IMR-90 (cell line): Measurements from ENCODE around the gene LECT2. TPM values are rescaled to one million over a fixed set of nuclear protein-coding genes. Genes with fewer than 3 reads are reported as not detected.
A peak's percentile ranks its signal among the peaks of the same experiment; 100 is the strongest.

Experiments
- ATAC-seq: fragments of 200-7000 bp; cut with Tn5 transposase; 2 replicates; pipeline ENCODE4 v1.9.1; 2020; ENCODE audit warnings: low read depth, mild to moderate bottlenecking, moderate library complexity
- BruUV-seq: library from RNA; stranded (reverse); fragments of 400-500 nt; replicated peaks from 2 replicates; lab custom pipeline; 2021; lab: Mats Ljungman, UMichigan
- CTCF ChIA-PET: fragments of 300-600 bp; formaldehyde crosslinking; extraction: SDS; loops from one replicate; lab custom pipeline; 2021; ENCODE audit warnings: antibody characterized with exemption; lab: Yijun Ruan, JAX
- POLR2A ChIA-PET: fragments of 300-600 bp; sonication (Branson Sonifier 250); formaldehyde crosslinking; loops from one replicate; lab custom pipeline; 2022; ENCODE audit warnings: antibody characterized with exemption; ENCODE audit not compliant: unreplicated experiment; lab: Charles Lee
- DNase-seq: peaks from one replicate; pipeline ENCODE4 v3.0.0; 2013
- H2AFZ ChIP-seq: replicated peaks from 2 replicates; pipeline ENCODE3; 2013; ENCODE audit warnings: low read length, mild to moderate bottlenecking; ENCODE audit not compliant: poor library complexity
- H2AK5ac ChIP-seq: 2 replicates; pipeline ENCODE4 v1.6.1; 2013; ENCODE audit warnings: low read depth, low read length, inconsistent platforms
- H2AK9ac ChIP-seq: replicated peaks from 2 replicates; pipeline ENCODE3; 2013; ENCODE audit warnings: mild to moderate bottlenecking, low read depth, low read length, moderate library complexity; ENCODE audit not compliant: poor library complexity
- H2BK120ac ChIP-seq: 2 replicates; pipeline ENCODE4 v1.6.1; 2013; ENCODE audit warnings: low read depth, low read length, inconsistent platforms
- H2BK15ac ChIP-seq: 3 replicates; pipeline ENCODE4 v1.6.1; 2013; ENCODE audit warnings: low read depth, low read length, inconsistent platforms
- H2BK20ac ChIP-seq: 2 replicates; pipeline ENCODE4 v1.6.1; 2013; ENCODE audit warnings: low read depth, mild to moderate bottlenecking, inconsistent platforms, low read length, moderate library complexity
- H2BK5ac ChIP-seq: 2 replicates; pipeline ENCODE4 v1.6.1; 2013; ENCODE audit warnings: mild to moderate bottlenecking, low read depth, low read length, inconsistent platforms; ENCODE audit not compliant: poor library complexity, severe bottlenecking
- H3K14ac ChIP-seq: replicated peaks from 2 replicates; pipeline ENCODE4 v1.6.1; 2013; ENCODE audit warnings: low read depth, low read length, inconsistent platforms
- H3K18ac ChIP-seq: 2 replicates; pipeline ENCODE4 v1.6.1; 2013; ENCODE audit warnings: low read depth, low read length, control low read depth
- H3K23ac ChIP-seq: 2 replicates; pipeline ENCODE4 v1.6.1; 2013; ENCODE audit warnings: low read depth, low read length, inconsistent platforms
- H3K27ac ChIP-seq: 2 replicates; pipeline ENCODE4 v1.5.1; 2013; ENCODE audit warnings: mild to moderate bottlenecking, control low read depth, low read length; ENCODE audit not compliant: insufficient read depth
- H3K27me3 ChIP-seq: 2 replicates; pipeline ENCODE4 v1.6.1; 2013; ENCODE audit warnings: low read length; ENCODE audit not compliant: control insufficient read depth, insufficient read depth
- H3K36me3 ChIP-seq: 2 replicates; pipeline ENCODE4 v1.6.1; 2013; ENCODE audit warnings: low read length, mixed read lengths; ENCODE audit not compliant: control insufficient read depth, insufficient read depth
- H3K4ac ChIP-seq: 2 replicates; pipeline ENCODE4 v1.6.1; 2013; ENCODE audit warnings: low read depth, low read length, inconsistent platforms
- H3K4me1 ChIP-seq: 2 replicates; pipeline ENCODE4 v1.6.1; 2013; ENCODE audit warnings: low read length, mixed read lengths; ENCODE audit not compliant: control insufficient read depth, insufficient read depth
- H3K4me2 ChIP-seq: 2 replicates; pipeline ENCODE4 v1.6.1; 2013; ENCODE audit warnings: low read depth, mild to moderate bottlenecking, control low read depth, low read length, moderate library complexity
- H3K4me3 ChIP-seq: 2 replicates; pipeline ENCODE4 v1.5.1; 2013; ENCODE audit warnings: low read depth, mild to moderate bottlenecking, control low read depth, low read length, moderate library complexity; ENCODE audit not compliant: insufficient read depth
- H3K56ac ChIP-seq: 2 replicates; pipeline ENCODE4 v1.6.1; 2013; ENCODE audit warnings: low read length, inconsistent platforms; ENCODE audit not compliant: insufficient read depth; ENCODE audit errors: extremely low read depth
- H3K79me1 ChIP-seq, 2 experiments: 2 replicates each; pipeline ENCODE4 v1.6.1; 2013; ENCODE audit warnings: low read length in 2 of 2, inconsistent platforms in 1 of 2, low read depth in 1 of 2
- H3K9ac ChIP-seq: 2 replicates; pipeline ENCODE4 v1.6.1; 2013; ENCODE audit warnings: low read depth, low read length, control low read depth
- H3K9me1 ChIP-seq: 2 replicates; pipeline ENCODE4 v1.6.1; 2013; ENCODE audit warnings: low read length, inconsistent platforms; ENCODE audit not compliant: insufficient read depth
- H3K9me3 ChIP-seq: 2 replicates; pipeline ENCODE4 v1.6.1; 2013; ENCODE audit warnings: low read length; ENCODE audit not compliant: control insufficient read depth, insufficient read depth
- H4K20me1 ChIP-seq: 2 replicates; pipeline ENCODE4 v1.6.1; 2013; ENCODE audit warnings: low read length, inconsistent platforms; ENCODE audit not compliant: insufficient read depth
- H4K5ac ChIP-seq: 2 replicates; pipeline ENCODE4 v1.6.1; 2013; ENCODE audit warnings: mild to moderate bottlenecking, low read depth, low read length, control low read depth
- H4K8ac ChIP-seq, 2 experiments: 2 replicates each; pipeline ENCODE4 v1.6.1; 2013; ENCODE audit warnings: low read depth in 2 of 2, low read length in 2 of 2, control low read depth in 1 of 2, inconsistent platforms in 1 of 2
- H4K91ac ChIP-seq: 2 replicates; pipeline ENCODE4 v1.6.1; 2013; ENCODE audit warnings: low read depth, low read length, inconsistent platforms; ENCODE audit not compliant: insufficient read depth
- CEBPB ChIP-seq: IDR thresholded peaks from 2 replicates; pipeline ENCODE4 v1.6.1; 2012; ENCODE audit warnings: low read depth, low read length, improper control_type of control experiment
- MAFK ChIP-seq: IDR thresholded peaks from 2 replicates; pipeline ENCODE4 v1.6.1; 2012; ENCODE audit warnings: low read depth, low read length, improper control_type of control experiment
- WGBS, 2 experiments: methylation state at CpG; one replicate each; pipeline versions ENCODE4 v1.1.5 to v1.1.7; 2013; ENCODE audit warnings: missing lambda C conversion rate in 2 of 2; ENCODE audit not compliant: insufficient read length in 1 of 2; ENCODE audit errors: extremely low coverage in 2 of 2; 5-methylcytosine and 5-hydroxymethylcytosine counted together
- dilution Hi-C: fragments of 300-500 bp; cut with HindIII; formaldehyde crosslinking; loops from one replicate; pipeline ENCODE4 v1.14.3; 2018; ENCODE audit warnings: low sequenced_read_pairs; ENCODE audit not compliant: unreplicated experiment
- in situ Hi-C: fragments of 300-500 bp; cut with MboI; formaldehyde crosslinking; loops from 3 replicates; pipeline ENCODE4 v1.14.3; 2019; ENCODE audit warnings: low sequenced_read_pairs, inconsistent platforms, mixed read lengths
- intact Hi-C: fragments of 100-400 bp; cut with micrococcal nuclease; formaldehyde crosslinking; loops from 2 replicates; pipeline ENCODE4 v1.10.0; 2022
- polyA plus RNA-seq, 3 experiments: library from polyadenylated mRNA; depleted of rRNA; stranded (reverse); fragments of >200 nt; gene quantifications; 2 replicates each; pipeline ENCODE4 v1.2.3, GENCODE V29; 2012; ENCODE audit warnings: low replicate concordance in 1 of 3
- total RNA-seq: library from RNA; depleted of rRNA; stranded (reverse); fragments of >200 nt; gene quantifications from 2 replicates; pipeline ENCODE4 v1.2.3, GENCODE V29; 2012

The LECT2 gene
- total and polyA plus RNA-seq, 2 of the 4 experiments (the other 2 are of a cell fraction), result not detected

- H2AK9ac ChIP-seq, result no peak overlapping the region
- ATAC-seq (no peak), DNase-seq (no peak)
- intact Hi-C loops, result no loop called here
- H3K4me3 ChIP-seq, result no peak overlapping the region
- no peaks in the 10 kb centered on the region for H3K9me1 ChIP-seq
- no peak overlapping the region for H3K4ac ChIP-seq
- H2AFZ ChIP-seq, result no peak overlapping the region
- H2AK5ac ChIP-seq, result no peak overlapping the region
- no peak overlapping the region for H2BK15ac ChIP-seq
- no TSS peak for BruUV-seq
- H3K14ac ChIP-seq, result no peak overlapping the region
- H4K20me1 ChIP-seq, result no peaks in the 10 kb centered on the region
- peaks cover 19% of the 10 kb centered on the region for H3K27me3 ChIP-seq
- no CpG with 5 or more reads among the region's 5 CpGs for WGBS, 2 experiments
- H3K79me1 ChIP-seq, result no peaks in the 10 kb centered on the region
- POLR2A ChIA-PET, result interaction anchor here (1.2 kb wide), 1 partner anchor 94 kb away, joined by 3 read pairs; no protein-coding TSS in a partner anchor
- H2BK120ac ChIP-seq, result no peak overlapping the region
- CTCF ChIA-PET, result interaction anchor here (0.7 kb wide), 1 partner anchor 14 kb away, joined by 3 read pairs; no protein-coding TSS in a partner anchor
- no peak for TF ChIP-seq CEBPB
- peak; percentile 99 for TF ChIP-seq MAFK
- no peak overlapping the region for H3K18ac ChIP-seq
- no peaks in the 10 kb centered on the region for H3K9me3 ChIP-seq
- H3K36me3 ChIP-seq, result no peaks in the 10 kb centered on the region
- H3K9ac ChIP-seq, result no peak overlapping the region
- no peak overlapping the region for H3K23ac ChIP-seq
- H2BK20ac ChIP-seq, result no peak overlapping the region
- dilution Hi-C loops, result no loop called here
- H2BK5ac ChIP-seq, result no peak overlapping the region
- H4K5ac ChIP-seq, result no peak overlapping the region
- H3K56ac ChIP-seq, result no peak overlapping the region
- in situ Hi-C loops, result no loop called here
- H3K4me2 ChIP-seq, result no peak overlapping the region
- no peak overlapping the region for H4K91ac ChIP-seq
- no peak overlapping the region for H3K27ac ChIP-seq
- H4K8ac ChIP-seq, result no peak overlapping the region
- H3K4me1 ChIP-seq, result no peaks in the 10 kb centered on the region
Observed at GRCh38 chr5:135937245-135937911, 17.4 kb downstream of the LECT2 start.
